CD4-positive, alpha-beta memory T cell (primary cell): Measurements from ENCODE around the gene SYN1. TPM values are rescaled to one million over a fixed set of nuclear protein-coding genes. Genes with fewer than 3 reads are reported as not detected.
"Not testable (repeated sequence)": the region's sequence is repeated elsewhere in the genome, so short reads cannot be mapped to it uniquely, and the experiment has no call there.

Experiments
- CTCF ChIA-PET: fragments of 350-600 bp; sonication (Branson Sonifier 250); formaldehyde crosslinking; loops from one replicate; lab custom pipeline; 2021; ENCODE audit warnings: inconsistent platforms; ENCODE audit not compliant: partially characterized antibody; lab: Charles Lee
- POLR2A ChIA-PET: fragments of 350-600 bp; sonication (Branson Sonifier 250); formaldehyde crosslinking; loops from one replicate; lab custom pipeline; 2021; ENCODE audit not compliant: partially characterized antibody; lab: Charles Lee
- DNase-seq, 5 donors: peaks; one replicate each; pipeline versions ENCODE4 v3.0.0 to v3.0.0-alpha.2; 2020 to 2022; ENCODE audit warnings: mixed read lengths in 1 of 5
- H3K27ac ChIP-seq: one replicate; pipeline ENCODE4 v1.7.0; 2013; ENCODE audit warnings: low read depth, low read length
- H3K27me3 ChIP-seq: 2 replicates; pipeline ENCODE4 v1.7.0; 2013; ENCODE audit warnings: mild to moderate bottlenecking, low read length, moderate library complexity; ENCODE audit not compliant: insufficient read depth
- H3K36me3 ChIP-seq: 2 replicates; pipeline ENCODE4 v1.7.0; 2013; ENCODE audit warnings: mild to moderate bottlenecking, low read length, moderate library complexity; ENCODE audit not compliant: insufficient read depth
- H3K4me1 ChIP-seq: 2 replicates; pipeline ENCODE4 v1.7.0; 2013; ENCODE audit warnings: mild to moderate bottlenecking, low read length, moderate library complexity; ENCODE audit not compliant: insufficient read depth
- H3K4me3 ChIP-seq, 2 donors: one replicate each; pipeline ENCODE4 v1.7.0; 2013; ENCODE audit warnings: low read length in 2 of 2, mild to moderate bottlenecking in 1 of 2
- H3K9me3 ChIP-seq, 2 donors: one replicate each; pipeline ENCODE4 v1.7.0; 2013; ENCODE audit warnings: low read length in 2 of 2, control low read depth in 1 of 2; ENCODE audit not compliant: control insufficient read depth in 1 of 2
- H3K27ac Mint-ChIP-seq, 7 donors: one replicate each; pipeline ENCODE4 v1.8.0; 2020 to 2021; ENCODE audit warnings: mixed read lengths in 7 of 7, mild to moderate bottlenecking in 6 of 7, inconsistent platforms in 3 of 7, moderate library complexity in 3 of 7
- H3K27me3 Mint-ChIP-seq, 2 donors: one replicate each; pipeline ENCODE4 v1.8.0; 2020 to 2021; ENCODE audit warnings: mixed read lengths in 2 of 2
- H3K36me3 Mint-ChIP-seq, 2 donors: one replicate each; pipeline ENCODE4 v1.8.0; 2020 to 2021; ENCODE audit warnings: mixed read lengths in 2 of 2, inconsistent platforms in 1 of 2, mild to moderate bottlenecking in 1 of 2
- H3K4me1 Mint-ChIP-seq, 4 donors: one replicate each; pipeline ENCODE4 v1.8.0; 2020 to 2021; ENCODE audit warnings: mixed read lengths in 4 of 4, mild to moderate bottlenecking in 1 of 4
- H3K4me3 Mint-ChIP-seq, 8 donors: one replicate each; pipeline ENCODE4 v1.8.0; 2020 to 2021; ENCODE audit warnings: mixed read lengths in 8 of 8, mild to moderate bottlenecking in 7 of 8, moderate library complexity in 6 of 8, inconsistent platforms in 3 of 8
- H3K9me3 Mint-ChIP-seq, 8 donors: one replicate each; pipeline ENCODE4 v1.8.0; 2020 to 2021; ENCODE audit warnings: mixed read lengths in 8 of 8, mild to moderate bottlenecking in 5 of 8, inconsistent platforms in 3 of 8, moderate library complexity in 1 of 8
- intact Hi-C: fragments of 100-400 bp; cut with micrococcal nuclease; formaldehyde crosslinking; loops from one replicate; pipeline ENCODE4 v1.15.1; 2023
- polyA plus RNA-seq, 2 donors: library from polyadenylated mRNA; unstranded; fragments of 300-500 nt; fragmentation: Illumina TruSeq; gene quantifications; one replicate each; pipeline ENCODE4 v1.2.3, GENCODE V29; 2021
- total RNA-seq, 2 experiments: library from RNA; stranded (reverse); gene quantifications; one replicate each; pipeline ENCODE4 v1.2.3, GENCODE V29; 2021

The SYN1 gene
- total and polyA plus RNA-seq, 4 experiments from 2014 or later = 0.49 to 1.6 (median 1.2) TPM

- no peak overlapping the region for H3K4me3 Mint-ChIP-seq
- DNase-seq = no peak
- H3K27ac Mint-ChIP-seq = no peak overlapping the region
- ChIA-PET CTCF (no interaction called here), POLR2A (no interaction called here)
- H3K27me3 Mint-ChIP-seq = no peaks in the 10 kb centered on the region
- no peaks in the 10 kb centered on the region for H3K9me3 Mint-ChIP-seq
- no peaks in the 10 kb centered on the region for H3K36me3 ChIP-seq
- H3K27ac ChIP-seq = no peak overlapping the region
- no peak overlapping the region for H3K4me3 ChIP-seq
- peaks cover 0 to 4% (median under 1%) of the 10 kb centered on the region in 4 donors for H3K4me1 Mint-ChIP-seq
- no peaks in the 10 kb centered on the region for H3K36me3 Mint-ChIP-seq
- no peaks in the 10 kb centered on the region for H3K27me3 ChIP-seq
- no peaks in the 10 kb centered on the region for H3K9me3 ChIP-seq
- intact Hi-C loops = no loop called here
- no peaks in the 10 kb centered on the region for H3K4me1 ChIP-seq
Observed at GRCh38 chrX:47607091-47607490, 12.6 kb downstream of the SYN1 start.

- H3K27me3 Mint-ChIP-seq = no peaks in the 10 kb centered on the region
- peaks cover 0 to 17% (median 6%) of the 10 kb centered on the region in 8 donors for H3K9me3 Mint-ChIP-seq
- Histone ChIP-seq H3K9me3 (no peaks in the 10 kb centered on the region), H3K4me1 (no peaks in the 10 kb centered on the region), H3K36me3 (no peaks in the 10 kb centered on the region), H3K4me3 (no peak overlapping the region), H3K27ac (no peak overlapping the region), H3K27me3 (no peaks in the 10 kb centered on the region)
- peaks cover 0 to 4% (median under 1%) of the 10 kb centered on the region in 4 donors for H3K4me1 Mint-ChIP-seq
- no peak for DNase-seq
- H3K27ac Mint-ChIP-seq = no peak overlapping the region
- CTCF ChIA-PET = no interaction called here
- no peaks in the 10 kb centered on the region for H3K36me3 Mint-ChIP-seq
- POLR2A ChIA-PET = no interaction called here
- intact Hi-C loops = no loop called here
- H3K4me3 Mint-ChIP-seq = no peak overlapping the region
Observed at GRCh38 chrX:47605024-47605423, 14.6 kb downstream of the SYN1 start.

DNA sequence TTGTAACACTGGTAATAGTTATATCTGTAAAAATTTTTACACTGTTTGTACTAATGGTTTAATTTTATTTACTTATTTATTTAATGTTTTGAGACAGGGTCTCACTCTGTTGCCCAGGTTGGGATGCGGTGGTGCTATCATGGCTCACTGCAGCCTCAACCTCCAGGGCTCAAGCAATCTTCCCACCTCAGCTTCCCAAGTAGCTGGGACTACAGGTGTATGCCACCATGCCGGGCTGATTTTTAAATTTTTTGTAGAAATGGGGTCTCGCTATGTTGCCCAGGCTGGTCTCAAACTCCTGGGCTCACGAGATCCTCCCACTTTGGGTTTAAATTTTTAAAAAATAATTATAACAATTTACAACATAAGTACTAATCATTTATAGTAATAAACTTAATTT lies 16.5 kb downstream of the SYN1 start:
- POLR2A ChIA-PET = not testable (repeated sequence)

GRCh38 chrX:47597222-47597621 lies 22.4 kb downstream of the SYN1 start:
- peaks cover 19% of the 10 kb centered on the region for H3K4me1 ChIP-seq
- ChIA-PET CTCF (interaction anchor here (1.5 kb wide), 1 partner anchor 31 kb away, joined by 4 read pairs; no protein-coding TSS in a partner anchor), POLR2A (interaction anchor here (2.3 to 4.1 kb wide), 2 partner anchors 15 to 40 kb away, joined by 11 to 42 read pairs; partner anchors contain the start of gene TIMP1)
- Mint-ChIP-seq H3K9me3 (peaks cover 0 to 49% (median 32%) of the 10 kb centered on the region in 8 donors), H3K4me1 (peaks cover 9 to 24% (median 14%) of the 10 kb centered on the region in 4 donors), H3K27ac (peak overlapping the region in 1 of 7 donors; percentile 82), H3K4me3 (no peak overlapping the region), H3K36me3 (peaks cover 10 to 16% of the 10 kb centered on the region in 2 donors), H3K27me3 (no peaks in the 10 kb centered on the region)
- DNase-seq = no peak
- H3K27ac ChIP-seq = no peak overlapping the region
- no peak overlapping the region for H3K4me3 ChIP-seq
- H3K36me3 ChIP-seq = no peaks in the 10 kb centered on the region
- no peaks in the 10 kb centered on the region for H3K27me3 ChIP-seq
- intact Hi-C loops = no loop called here
- peaks cover 0 to 3% of the 10 kb centered on the region in 2 donors for H3K9me3 ChIP-seq

More for the DNA sequence above, 16.5 kb downstream of the SYN1 start:
- H3K4me3 Mint-ChIP-seq, H3K27ac ChIP-seq, H3K4me3 ChIP-seq, H3K27me3 ChIP-seq, H3K4me1 Mint-ChIP-seq, H3K27ac Mint-ChIP-seq, DNase-seq, H3K36me3 Mint-ChIP-seq, H3K36me3 ChIP-seq, CTCF ChIA-PET, H3K4me1 ChIP-seq, H3K9me3 ChIP-seq, intact Hi-C loops, H3K27me3 Mint-ChIP-seq: not testable (repeated sequence)
- H3K9me3 Mint-ChIP-seq = peaks cover 0 to 26% (median 14%) of the 10 kb centered on the region in 8 donors

DNA sequence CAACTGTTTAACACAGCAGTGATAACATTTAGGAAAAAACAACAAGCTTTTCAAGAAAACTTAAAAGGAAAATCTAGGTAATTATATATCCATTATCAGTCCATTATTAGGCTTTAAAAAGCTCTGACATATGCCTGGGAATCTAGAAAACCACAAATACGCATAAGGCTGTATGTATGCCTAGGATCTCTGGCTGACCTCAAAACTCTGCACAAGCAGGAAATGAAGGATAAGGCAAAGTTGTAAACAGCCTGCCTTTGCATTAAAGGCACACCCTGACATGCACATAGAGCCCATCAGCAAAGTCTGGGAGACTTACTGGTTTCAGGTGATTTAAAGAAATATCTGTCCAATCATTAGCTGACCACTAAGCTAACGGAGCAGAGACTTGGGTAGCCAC lies 23.4 kb downstream of the SYN1 start:
- intact Hi-C loops = no loop called here
- Mint-ChIP-seq H3K27me3 (no peaks in the 10 kb centered on the region), H3K9me3 (peaks cover 0 to 45% (median 32%) of the 10 kb centered on the region in 8 donors), H3K27ac (peak overlapping the region in 5 of 7 donors; percentile 48 to 89 (median 55)), H3K4me1 (peaks cover 9 to 24% (median 14%) of the 10 kb centered on the region in 4 donors), H3K4me3 (peak overlapping the region in 4 of 8 donors; percentile 41 to 66 (median 56)), H3K36me3 (peaks cover 10 to 16% of the 10 kb centered on the region in 2 donors)
- peaks cover 0 to 3% of the 10 kb centered on the region in 2 donors for H3K9me3 ChIP-seq
- CTCF ChIA-PET = no interaction called here
- H3K36me3 ChIP-seq = no peaks in the 10 kb centered on the region
- peaks cover 19% of the 10 kb centered on the region for H3K4me1 ChIP-seq
- no peak for DNase-seq
- no peak overlapping the region for H3K4me3 ChIP-seq
- no peaks in the 10 kb centered on the region for H3K27me3 ChIP-seq
- H3K27ac ChIP-seq = no peak overlapping the region
- POLR2A ChIA-PET = interaction anchor here (1.0 to 4.1 kb wide), 9 partner anchors 9 to 378 kb away, joined by 3 to 42 read pairs (median 6); partner anchors contain the start of genes CDK16, CFP, ELK1 and TIMP1

DNA sequence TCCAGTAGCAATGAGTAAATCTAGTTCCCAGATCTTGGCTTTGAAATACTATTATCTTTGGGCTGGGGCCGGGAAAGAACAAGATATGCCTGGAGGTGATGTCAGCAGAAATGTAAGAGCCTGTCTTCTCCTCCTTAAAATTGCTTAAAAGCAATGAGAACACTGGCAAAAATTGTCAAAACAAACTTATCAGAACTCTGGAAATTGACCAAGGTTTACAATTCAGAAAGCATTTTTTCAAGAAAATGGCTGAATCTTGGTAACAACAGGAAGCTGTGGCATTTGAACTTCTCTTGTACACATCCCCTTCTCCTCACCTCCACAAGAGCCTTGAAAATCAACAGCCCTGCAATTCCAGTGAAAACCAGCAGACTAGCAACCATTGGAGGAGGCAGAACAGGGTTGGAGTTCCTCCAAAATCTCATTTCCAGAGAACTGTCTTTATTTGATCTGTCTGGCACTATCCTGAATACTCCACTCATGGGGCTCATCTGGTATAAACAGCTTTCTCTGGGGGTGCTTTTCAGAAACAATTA lies 23.9 kb downstream of the SYN1 start:
- H3K9me3 Mint-ChIP-seq = peaks cover 0 to 40% (median 32%) of the 10 kb centered on the region in 8 donors
- H3K36me3 Mint-ChIP-seq = peaks cover 10 to 16% of the 10 kb centered on the region in 2 donors
- CTCF ChIA-PET = no interaction called here
- peaks cover 0 to 3% of the 10 kb centered on the region in 2 donors for H3K9me3 ChIP-seq
- no peak overlapping the region for H3K4me3 ChIP-seq
- H3K27me3 ChIP-seq = no peaks in the 10 kb centered on the region
- H3K4me1 Mint-ChIP-seq = peaks cover 9 to 24% (median 14%) of the 10 kb centered on the region in 4 donors
- intact Hi-C loops = no loop called here
- peaks cover 19% of the 10 kb centered on the region for H3K4me1 ChIP-seq
- POLR2A ChIA-PET = interaction anchor here (1.0 to 4.1 kb wide), 9 partner anchors 9 to 378 kb away, joined by 3 to 42 read pairs (median 6); partner anchors contain the start of genes CDK16, CFP, ELK1 and TIMP1
- peak overlapping the region in 5 of 8 donors; percentile 20 to 66 (median 48) for H3K4me3 Mint-ChIP-seq
- H3K36me3 ChIP-seq = no peaks in the 10 kb centered on the region
- no peaks in the 10 kb centered on the region for H3K27me3 Mint-ChIP-seq
- H3K27ac ChIP-seq = no peak overlapping the region
- peak overlapping the region in 6 of 7 donors; percentile 48 to 89 (median 66) for H3K27ac Mint-ChIP-seq
- no peak for DNase-seq

- no peak overlapping the region for H3K27ac Mint-ChIP-seq
- no peaks in the 10 kb centered on the region for H3K27me3 ChIP-seq
- H3K4me3 Mint-ChIP-seq = no peak overlapping the region
- intact Hi-C loops = no loop called here
- H3K9me3 ChIP-seq = peaks cover 0 to 3% of the 10 kb centered on the region in 2 donors
- no peak overlapping the region for H3K27ac ChIP-seq
- CTCF ChIA-PET = interaction anchor here (0.7 kb wide), 1 partner anchor 51 kb away, joined by 3 read pairs; no protein-coding TSS in a partner anchor
- H3K36me3 Mint-ChIP-seq = peaks cover 10 to 16% of the 10 kb centered on the region in 2 donors
- no peaks in the 10 kb centered on the region for H3K36me3 ChIP-seq
- peaks cover 9 to 24% (median 14%) of the 10 kb centered on the region in 4 donors for H3K4me1 Mint-ChIP-seq
- H3K4me3 ChIP-seq = no peak overlapping the region
- no peak for DNase-seq
- POLR2A ChIA-PET = no interaction called here
- H3K4me1 ChIP-seq = peaks cover 19% of the 10 kb centered on the region
- peaks cover 0 to 25% (median 17%) of the 10 kb centered on the region in 8 donors for H3K9me3 Mint-ChIP-seq
- no peaks in the 10 kb centered on the region for H3K27me3 Mint-ChIP-seq
Observed at GRCh38 chrX:47593522-47593921, 26.1 kb downstream of the SYN1 start.
